Keratinocyte (primary cell): ENCODE data around the gene FANK1. TPM values are rescaled to one million over a fixed set of nuclear protein-coding genes. Genes with fewer than 3 reads are reported as not detected.

Experiments used
- DNase-seq: peaks from one replicate; pipeline ENCODE4 v3.0.0-alpha.2; 2011; ENCODE audit warnings: low read depth, missing footprints, low spot score
- FAIRE-seq: peaks from 2 replicates; lab custom pipeline; 2011; peaks lifted over from hg19 to GRCh38; lab: Jason Lieb, UNC
- H2AFZ ChIP-seq: 2 replicates; pipeline ENCODE4 v1.6.0; 2012; ENCODE audit warnings: low read length, control low read depth, inconsistent platforms; ENCODE audit not compliant: control insufficient read depth
- H3K27ac ChIP-seq: 2 replicates; pipeline ENCODE4 v1.5.1; 2011; ENCODE audit warnings: low read length; ENCODE audit not compliant: control insufficient read depth, insufficient read depth
- H3K27me3 ChIP-seq: 3 replicates; pipeline ENCODE4 v1.6.0; 2011; ENCODE audit warnings: low read length; ENCODE audit not compliant: control insufficient read depth, insufficient read depth; ENCODE audit errors: extremely low read depth
- H3K36me3 ChIP-seq, 2 experiments: 2 replicates in 1 of 2; 3 replicates in 1 of 2; pipeline ENCODE4 v1.5.1; 2011; ENCODE audit warnings: low read length in 2 of 2, mild to moderate bottlenecking in 1 of 2; ENCODE audit not compliant: control insufficient read depth in 2 of 2, insufficient read depth in 2 of 2; ENCODE audit errors: extremely low read depth in 1 of 2
- H3K4me1 ChIP-seq: 3 replicates; pipeline ENCODE4 v1.5.1; 2011; ENCODE audit warnings: low read length; ENCODE audit not compliant: control insufficient read depth, insufficient read depth; ENCODE audit errors: extremely low read depth
- H3K4me2 ChIP-seq: 3 replicates; pipeline ENCODE4 v1.6.0; 2011; ENCODE audit warnings: low read depth, low read length; ENCODE audit not compliant: control insufficient read depth, insufficient read depth; ENCODE audit errors: extremely low read depth
- H3K4me3 ChIP-seq, 3 experiments: fragments of 200-600 bp in 1 of 3; sonication (generic) in 1 of 3; 2 replicates in 2 of 3; 3 replicates in 1 of 3; pipeline ENCODE4 v1.5.1; 2011 to 2016; ENCODE audit warnings: low read length in 3 of 3, mild to moderate bottlenecking in 3 of 3, control low read depth in 2 of 3, inconsistent platforms in 1 of 3, low read depth in 1 of 3, mixed read lengths in 1 of 3, mixed run types in 1 of 3, moderate library complexity in 1 of 3; ENCODE audit not compliant: control insufficient read depth in 2 of 3, insufficient read depth in 2 of 3; ENCODE audit errors: extremely low read depth in 1 of 3
- H3K79me2 ChIP-seq: 2 replicates; pipeline ENCODE4 v1.6.0; 2012; ENCODE audit warnings: low read length; ENCODE audit not compliant: control insufficient read depth, insufficient read depth
- H3K9ac ChIP-seq: 3 replicates; pipeline ENCODE4 v1.6.0; 2011; ENCODE audit warnings: low read length; ENCODE audit not compliant: control insufficient read depth, insufficient read depth; ENCODE audit errors: extremely low read depth
- H3K9me1 ChIP-seq: 3 replicates; pipeline ENCODE4 v1.6.0; 2011; ENCODE audit warnings: low read length; ENCODE audit not compliant: control insufficient read depth, insufficient read depth; ENCODE audit errors: extremely low read depth
- H3K9me3 ChIP-seq: 2 replicates; pipeline ENCODE4 v1.5.1; 2012; ENCODE audit warnings: low read depth, low read length; ENCODE audit not compliant: control insufficient read depth
- H4K20me1 ChIP-seq: 3 replicates; pipeline ENCODE4 v1.6.0; 2011; ENCODE audit warnings: low read length; ENCODE audit not compliant: control insufficient read depth, insufficient read depth; ENCODE audit errors: extremely low read depth
- EZH2 ChIP-seq: IDR thresholded peaks from one replicate; pipeline ENCODE4 v1.6.1; 2012; ENCODE audit warnings: inconsistent platforms, mild to moderate bottlenecking, low read length, moderate library complexity
- dilution Hi-C: fragments of 300-500 bp; cut with MboI; formaldehyde crosslinking; loops from one replicate; pipeline ENCODE4 v1.7.0; 2020; ENCODE audit warnings: low sequenced_read_pairs; ENCODE audit not compliant: extremely low pct_ligation_motif_present
- polyA plus RNA-seq, 5 experiments: library from polyadenylated mRNA; depleted of rRNA in 3 of 5; stranded (reverse) in 3 of 5; stranded (forward) in 1 of 5; unstranded in 1 of 5; fragments of >200 nt; gene quantifications; 1 replicate in 1 of 5; 2 replicates in 3 of 5; 3 replicates in 1 of 5; pipeline versions ENCODE4 v1.2.1 to v1.2.3, GENCODE V29; 2011 to 2012; ENCODE audit warnings: missing spikeins in 2 of 5, low read depth in 1 of 5, low replicate concordance in 1 of 5
- TF ChIP-seq, protein P1 (sequence below), 3 experiments: IDR thresholded peaks in 1 of 3; conservative IDR thresholded peaks in 1 of 3; optimal IDR thresholded peaks in 1 of 3; 2 replicates in 2 of 3; 3 replicates in 1 of 3; pipeline versions ENCODE3 to v1.5.1; 2011; ENCODE audit warnings: low read length in 3 of 3, mild to moderate bottlenecking in 3 of 3, moderate library complexity in 2 of 3, control low read depth in 1 of 3, inconsistent platforms in 1 of 3; ENCODE audit not compliant: insufficient read depth in 2 of 3; ENCODE audit errors: extremely low read depth in 1 of 3

FANK1 gene
- polyA plus RNA-seq, 1 donor (not counting 4 experiments of a cell fraction or from before 2014, with no cell fraction given): 13.4 TPM

- Histone ChIP-seq H3K4me3 (no peak overlapping the region), H3K27me3 (no peaks in the 10 kb centered on the region), H3K4me2 (no peak overlapping the region), H3K36me3 (peaks cover 9 to 18% of the 10 kb centered on the region in 2 experiments), H3K27ac (no peak overlapping the region), H3K9me3 (peaks cover 2% of the 10 kb centered on the region), H4K20me1 (no peaks in the 10 kb centered on the region), H3K9me1 (no peaks in the 10 kb centered on the region), H3K9ac (no peak overlapping the region), H3K4me1 (peaks cover 11% of the 10 kb centered on the region), H3K79me2 (peaks cover 19% of the 10 kb centered on the region), H2AFZ (no peak overlapping the region)
- DNase-seq (no peak), FAIRE-seq (no peak)
- dilution Hi-C loops: no loop called here
- no peak for TF ChIP-seq EZH2
- TF ChIP-seq, protein P1, sequence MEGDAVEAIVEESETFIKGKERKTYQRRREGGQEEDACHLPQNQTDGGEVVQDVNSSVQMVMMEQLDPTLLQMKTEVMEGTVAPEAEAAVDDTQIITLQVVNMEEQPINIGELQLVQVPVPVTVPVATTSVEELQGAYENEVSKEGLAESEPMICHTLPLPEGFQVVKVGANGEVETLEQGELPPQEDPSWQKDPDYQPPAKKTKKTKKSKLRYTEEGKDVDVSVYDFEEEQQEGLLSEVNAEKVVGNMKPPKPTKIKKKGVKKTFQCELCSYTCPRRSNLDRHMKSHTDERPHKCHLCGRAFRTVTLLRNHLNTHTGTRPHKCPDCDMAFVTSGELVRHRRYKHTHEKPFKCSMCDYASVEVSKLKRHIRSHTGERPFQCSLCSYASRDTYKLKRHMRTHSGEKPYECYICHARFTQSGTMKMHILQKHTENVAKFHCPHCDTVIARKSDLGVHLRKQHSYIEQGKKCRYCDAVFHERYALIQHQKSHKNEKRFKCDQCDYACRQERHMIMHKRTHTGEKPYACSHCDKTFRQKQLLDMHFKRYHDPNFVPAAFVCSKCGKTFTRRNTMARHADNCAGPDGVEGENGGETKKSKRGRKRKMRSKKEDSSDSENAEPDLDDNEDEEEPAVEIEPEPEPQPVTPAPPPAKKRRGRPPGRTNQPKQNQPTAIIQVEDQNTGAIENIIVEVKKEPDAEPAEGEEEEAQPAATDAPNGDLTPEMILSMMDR (optimal IDR thresholded peaks at IDR 0.05 in 1 of 3, IDR thresholded peaks at IDR 0.05 in 1 of 3, conservative IDR thresholded peaks at IDR 0.05 in 1 of 3; ENCODE audit: extremely low read depth in 1 of 3, insufficient read depth in 2 of 3, low read length in 3 of 3): no peak
Measured at GRCh38 chr10:125880719-125881118, 15.6 kb upstream of the FANK1 start.

DNA sequence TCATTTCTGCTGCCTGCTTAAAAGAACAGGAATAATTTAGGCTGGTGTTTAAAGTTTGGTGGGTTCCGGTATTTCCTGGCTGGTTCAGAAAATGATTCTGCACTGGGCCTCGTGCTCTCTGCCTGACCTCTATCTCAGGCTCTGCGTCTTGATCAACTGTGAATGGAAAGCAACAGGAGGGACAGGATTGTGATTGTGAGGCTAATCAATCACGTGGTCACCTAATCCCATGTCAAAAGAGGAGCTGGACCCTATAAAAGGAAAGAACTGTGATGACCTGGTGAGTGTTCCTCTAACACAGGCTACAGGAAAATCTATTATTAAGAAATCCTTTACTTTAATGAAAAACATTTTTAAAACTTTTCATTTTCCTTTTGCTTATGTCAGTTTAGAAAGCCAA is 15.2 kb upstream of the FANK1 start, which contains the start of gene DHX32:
DHX32 (minus strand) TSS at position 101 of the 400 bp plus-strand sequence. CDS start 468 bp downstream, outside the sequence.
- H3K4me2 ChIP-seq: no peak within 1 kb of the TSS
- DNase-seq: no peak
- dilution Hi-C loops: no loop called here
- H3K9me1 ChIP-seq: no peaks in the 10 kb centered on the region
- H3K36me3 ChIP-seq: peaks cover 8 to 17% of the 10 kb centered on the region in 2 experiments
- peaks cover 2% of the 10 kb centered on the region for H3K9me3 ChIP-seq
- no peak for FAIRE-seq
- no peak within 1 kb of the TSS for H3K4me3 ChIP-seq
- H3K27me3 ChIP-seq: no peaks in the 10 kb centered on the region
- peaks cover 23% of the 10 kb centered on the region for H3K79me2 ChIP-seq
- H4K20me1 ChIP-seq: no peaks in the 10 kb centered on the region
- H3K9ac ChIP-seq: no peak within 1 kb of the TSS
- TF ChIP-seq, protein P1 (optimal IDR thresholded peaks at IDR 0.05 in 1 of 3, IDR thresholded peaks at IDR 0.05 in 1 of 3, conservative IDR thresholded peaks at IDR 0.05 in 1 of 3; ENCODE audit: extremely low read depth in 1 of 3, insufficient read depth in 2 of 3, low read length in 3 of 3): no peak
- no peak for TF ChIP-seq EZH2
- no peak within 1 kb of the TSS for H3K27ac ChIP-seq
- H3K4me1 ChIP-seq: peaks cover 11% of the 10 kb centered on the region
- H2AFZ ChIP-seq: no peak within 1 kb of the TSS
